K562 (cell line): ENCODE data around the gene MYMX. TPM values are rescaled to one million over a fixed set of nuclear protein-coding genes. Genes with fewer than 3 reads are reported as not detected.
A peak's percentile ranks its signal among the peaks of the same experiment; 100 is the strongest.

Experiments
- ATAC-seq: fragments of 200-7000 bp; cut with Tn5 transposase; 3 replicates; pipeline ENCODE4 v1.9.1; 2020; ENCODE audit warnings: moderate library complexity
- BruUV-seq: library from RNA; stranded (reverse); fragments of 400-500 nt; replicated peaks from 2 replicates; lab custom pipeline; 2021; lab: Mats Ljungman, UMichigan
- CTCF ChIA-PET: fragments of 300-600 bp; formaldehyde crosslinking; extraction: SDS; loops from one replicate; lab custom pipeline; 2021; ENCODE audit warnings: low intra/inter-chr PET ratio; lab: Yijun Ruan, JAX
- POLR2A ChIA-PET: fragments of 300-600, 350-650 bp; sonication (Branson Sonifier 250); formaldehyde crosslinking; extraction: SDS; loops from one replicate; lab custom pipeline; 2021; ENCODE audit warnings: antibody characterized with exemption, inconsistent platforms; lab: Yijun Ruan, JAX
- DNase-seq, 4 experiments: peaks; one replicate each; pipeline versions ENCODE4 v3.0.0 to v3.0.0-alpha.2; 2011 to 2018; ENCODE audit warnings: low spot score in 3 of 4, mixed read lengths in 3 of 4; ENCODE audit errors: extremely low read depth in 1 of 4
- FAIRE-seq: peaks from 2 replicates; lab custom pipeline; 2011; peaks lifted over from hg19 to GRCh38; lab: Jason Lieb, UNC
- H2AFZ ChIP-seq: 2 replicates; pipeline ENCODE4 v1.6.0; 2011; ENCODE audit warnings: low read depth, low read length, control low read depth, inconsistent platforms
- H3K27ac ChIP-seq: fragments of 200-600 bp; 3 replicates; pipeline ENCODE4 v1.8.0; 2011; ENCODE audit warnings: low read depth, mild to moderate bottlenecking, control low read depth, inconsistent platforms, low read length, moderate library complexity, mixed read lengths; ENCODE audit errors: extremely low read depth
- H3K27me3 ChIP-seq, 2 experiments: fragments of 300-600 bp in 1 of 2; 2 replicates in 1 of 2; 3 replicates in 1 of 2; pipeline versions ENCODE4 v1.6.0 to v1.8.0; 2011; ENCODE audit warnings: inconsistent platforms in 2 of 2, low read length in 2 of 2, mild to moderate bottlenecking in 1 of 2, mixed read lengths in 1 of 2, moderate library complexity in 1 of 2; ENCODE audit not compliant: control insufficient read depth in 2 of 2, insufficient read depth in 2 of 2
- H3K36me3 ChIP-seq: fragments of 300-600 bp; 3 replicates; pipeline ENCODE4 v1.8.0; 2011; ENCODE audit warnings: mild to moderate bottlenecking, low read length, inconsistent platforms; ENCODE audit not compliant: control insufficient read depth, insufficient read depth
- H3K4me1 ChIP-seq, 2 experiments: fragments of 200-600 bp in 1 of 2; replicated peaks in 1 of 2; 2 replicates in 1 of 2; 3 replicates in 1 of 2; pipeline versions ENCODE4 v1.5.1 to v1.8.0; 2011; ENCODE audit warnings: inconsistent platforms in 2 of 2, low read length in 2 of 2, mild to moderate bottlenecking in 1 of 2, mixed read lengths in 1 of 2, moderate library complexity in 1 of 2; ENCODE audit not compliant: control insufficient read depth in 2 of 2, insufficient read depth in 2 of 2
- H3K4me2 ChIP-seq: 2 replicates; pipeline ENCODE4 v1.6.1; 2011; ENCODE audit warnings: low read length, control low read depth, inconsistent platforms, mixed read lengths; ENCODE audit not compliant: insufficient read depth
- H3K4me3 ChIP-seq: fragments of 200-600 bp; sonication (generic), shearing (Covaris generic); 2 replicates; pipeline ENCODE4 v1.5.1; 2016; ENCODE audit warnings: control low read depth, inconsistent platforms
- H3K79me2 ChIP-seq: fragments of 200-600 bp; 3 replicates; pipeline ENCODE4 v1.8.0; 2011; ENCODE audit warnings: low read length, inconsistent platforms; ENCODE audit not compliant: control insufficient read depth, insufficient read depth
- H3K9ac ChIP-seq, 2 experiments: 2 replicates each; pipeline versions ENCODE4 v1.6.0 to v1.6.1; 2011; ENCODE audit warnings: low read depth in 2 of 2, low read length in 2 of 2, control low read depth in 1 of 2, inconsistent platforms in 1 of 2, mild to moderate bottlenecking in 1 of 2, mixed read lengths in 1 of 2; ENCODE audit not compliant: insufficient read depth in 1 of 2
- H3K9me1 ChIP-seq: one replicate; pipeline ENCODE4 v1.6.0; 2011; ENCODE audit warnings: inconsistent platforms, mild to moderate bottlenecking, low read length, moderate library complexity; ENCODE audit not compliant: control insufficient read depth, insufficient read depth
- H3K9me3 ChIP-seq: replicated peaks from 2 replicates; pipeline ENCODE4 v1.5.1; 2011; ENCODE audit warnings: low read depth, low read length, inconsistent platforms; ENCODE audit not compliant: control insufficient read depth, insufficient read depth
- H4K20me1 ChIP-seq: replicated peaks from 2 replicates; pipeline ENCODE4 v1.6.1; 2011; ENCODE audit warnings: low read length, inconsistent platforms, mixed read lengths; ENCODE audit not compliant: control insufficient read depth, insufficient read depth
- GABPA ChIP-seq: fragments of 200-800 bp; sonication (Bioruptor generic); conservative IDR thresholded peaks from 2 replicates; pipeline ENCODE4 v1.6.1; 2016; ENCODE audit warnings: low read depth, missing genetic modification characterization, missing compliant biosample characterization
- KAT7 ChIP-seq: sonication (generic); formaldehyde crosslinking; IDR thresholded peaks from 2 replicates; pipeline ENCODE4 v1.8.0; 2022; ENCODE audit warnings: missing genetic modification reagents, mild to moderate bottlenecking, borderline replicate concordance
- KDM1A ChIP-seq, 2 experiments: fragments of 450-650 bp; IDR thresholded peaks; 2 replicates each; pipeline ENCODE4 v1.6.1; 2016; ENCODE audit warnings: mild to moderate bottlenecking in 2 of 2
- PHF21A ChIP-seq: fragments of 450-650 bp; IDR thresholded peaks from 2 replicates; pipeline ENCODE4 v1.6.1; 2017; ENCODE audit warnings: low read depth, borderline replicate concordance
- SMARCA5 ChIP-seq: fragments of 450-650 bp; IDR thresholded peaks from 2 replicates; pipeline ENCODE4 v1.6.1; 2016
- TGIF2 ChIP-seq: sonication (generic); formaldehyde crosslinking; IDR thresholded peaks from 2 replicates; pipeline ENCODE4 v1.8.1; 2022; ENCODE audit warnings: mild to moderate bottlenecking, missing genetic modification reagents, moderate library complexity
- ZNF121 ChIP-seq: sonication (generic); formaldehyde crosslinking; conservative IDR thresholded peaks from 2 replicates; pipeline ENCODE4 v1.8.0; 2022; ENCODE audit warnings: missing genetic modification reagents
- WGBS: fragments of 100-300 bp; shearing (Covaris generic); methylation state at CpG from one replicate; pipeline ENCODE4 v1.1.6; 2016; ENCODE audit warnings: low coverage, mixed read lengths; ENCODE audit not compliant: insufficient coverage; ENCODE audit errors: missing lambda C conversion rate; 5-methylcytosine and 5-hydroxymethylcytosine counted together
- in situ Hi-C: fragments of 300-500 bp; cut with MboI; formaldehyde crosslinking; loops from 4 replicates; pipeline ENCODE4 v1.15.0; 2018; ENCODE audit warnings: inconsistent platforms, mixed read lengths
- intact Hi-C: fragments of 100-400 bp; cut with micrococcal nuclease; formaldehyde crosslinking; loops from 2 replicates; pipeline ENCODE4 v1.14.2; 2022
- polyA plus RNA-seq, 8 experiments: library from polyadenylated mRNA; depleted of rRNA in 4 of 8; stranded (reverse) in 5 of 8; unstranded in 3 of 8; fragments of >200 nt; fragmentation: Nextera tagmentation in 2 of 8; fragmentation: Illumina TruSeq in 1 of 8; extraction: Ambion mirVana in 2 of 8; extraction: Trizol in 1 of 8; gene quantifications; 2 replicates each; pipeline versions ENCODE4 v1.2.1 to v1.2.3, GENCODE V29; 2011 to 2014; ENCODE audit warnings: inconsistent platforms in 1 of 8, missing spikeins in 1 of 8
- total RNA-seq, 7 experiments: library from RNA; depleted of rRNA in 6 of 7; stranded (reverse); fragments of >200 nt in 6 of 7; fragmentation: Illumina TruSeq in 2 of 7; extraction: Trizol in 2 of 7; gene quantifications; 2 replicates each; pipeline versions ENCODE4 v1.2.1 to v1.2.3, GENCODE V29; 2011 to 2021; ENCODE audit warnings: low replicate concordance in 1 of 7

The MYMX gene
- total and polyA plus RNA-seq, 9 of the 15 experiments (the other 6 are each of a cell fraction or from before 2014, with no cell fraction given): 0.12 TPM; not detected in 8

GRCh38 chr6:44220913-44221290 lies 4.2 kb downstream of the MYMX start:
- peaks cover 68 to 83% of the 10 kb centered on the region in 2 experiments for H3K4me1 ChIP-seq

More at GRCh38 chr6:44220913-44221290, 4.2 kb downstream of the MYMX start:
- ChIA-PET POLR2A (interaction anchor here (0.5 to 6.8 kb wide), 7 partner anchors 12 to 714 kb away, joined by 3 to 52 read pairs (median 9); partner anchors contain the start of gene HSP90AB1), CTCF (interaction anchor here (1.9 kb wide), 1 partner anchor 48 kb away, joined by 5 read pairs; no protein-coding TSS in a partner anchor)
- Histone ChIP-seq H3K4me2 (0 out of 2 replicates have a peak overlapping the region, but pooled peaks have one; percentile 22), H2AFZ (no peak overlapping the region), H3K9me3 (no peaks in the 10 kb centered on the region), H3K36me3 (no peaks in the 10 kb centered on the region), H3K79me2 (peaks cover 29% of the 10 kb centered on the region), H3K27me3 (no peaks in the 10 kb centered on the region), H4K20me1 (0 out of 2 replicates have a peak, but pooled peaks cover under 1% of the 10 kb centered on the region), H3K27ac (peak overlapping the region; percentile 48; the same call in 1 of the 3 replicates), H3K4me3 (no peak overlapping the region), H3K9ac (peak overlapping the region in 1 of 2 experiments; percentile 61; a peak in 2 of 4 replicates), H3K9me1 (no peaks in the 10 kb centered on the region)
- WGBS: 78% methylated on average over 4 of the region's 4 CpGs
- ATAC-seq (no peak), FAIRE-seq (no peak), DNase-seq (no peak)
- TF ChIP-seq TGIF2 (CRISPR knock-in tag) (no peak), KAT7 (CRISPR knock-in tag) (0 out of 2 replicates have a peak, but pooled peaks have one; percentile 45), SMARCA5 (no peak), KDM1A (IDR thresholded peaks at IDR 0.05) (0 out of 4 replicates have a peak, but pooled peaks of 1 of the 2 experiments have one; percentile 18), ZNF121 (CRISPR knock-in tag) (peak; percentile 86), GABPA (tag) (no peak), PHF21A (no peak)
- intact Hi-C loops (loop anchor here (2.0 to 10.0 kb wide), 2 partner anchors 18 to 586 kb away; partner anchors contain the start of gene MAD2L1BP), in situ Hi-C loops (no loop called here)
- no TSS peak for BruUV-seq
